Loucy (cell line): ENCODE measurements around the gene RBBP6.

Experiments
- CTCF ChIP-seq: fragments of 200-600 bp; sonication (generic); conservative IDR thresholded peaks from 2 replicates; pipeline ENCODE4 v1.5.1; 2014; ENCODE audit warnings: mild to moderate bottlenecking, antibody characterized with exemption, low read length
- EZH2phosphoT487 ChIP-seq: fragments of 200-600 bp; IDR thresholded peaks from 2 replicates; pipeline ENCODE4 v1.6.1; 2018; ENCODE audit warnings: antibody characterized with exemption, mild to moderate bottlenecking, moderate library complexity, borderline replicate concordance

GRCh38 chr16:24507959-24508480 lies 31.3 kb upstream of the RBBP6 start:
- no peak for TF ChIP-seq CTCF
- no peak for TF ChIP-seq EZH2phosphoT487
